HG03095 (cell line): Measurements from ENCODE around the gene MRPL53.
"Not testable (repeated sequence)": the region's sequence is repeated elsewhere in the genome, so short reads cannot be mapped to it uniquely, and the experiment has no call there.

Experiments used
- ATAC-seq: cut with Tn5 transposase; IDR thresholded peaks from one replicate; pipeline ENCODE4 v1.9.1; 2021; ENCODE audit warnings: moderate library complexity; ENCODE audit not compliant: unreplicated experiment

The MRPL53 gene

DNA sequence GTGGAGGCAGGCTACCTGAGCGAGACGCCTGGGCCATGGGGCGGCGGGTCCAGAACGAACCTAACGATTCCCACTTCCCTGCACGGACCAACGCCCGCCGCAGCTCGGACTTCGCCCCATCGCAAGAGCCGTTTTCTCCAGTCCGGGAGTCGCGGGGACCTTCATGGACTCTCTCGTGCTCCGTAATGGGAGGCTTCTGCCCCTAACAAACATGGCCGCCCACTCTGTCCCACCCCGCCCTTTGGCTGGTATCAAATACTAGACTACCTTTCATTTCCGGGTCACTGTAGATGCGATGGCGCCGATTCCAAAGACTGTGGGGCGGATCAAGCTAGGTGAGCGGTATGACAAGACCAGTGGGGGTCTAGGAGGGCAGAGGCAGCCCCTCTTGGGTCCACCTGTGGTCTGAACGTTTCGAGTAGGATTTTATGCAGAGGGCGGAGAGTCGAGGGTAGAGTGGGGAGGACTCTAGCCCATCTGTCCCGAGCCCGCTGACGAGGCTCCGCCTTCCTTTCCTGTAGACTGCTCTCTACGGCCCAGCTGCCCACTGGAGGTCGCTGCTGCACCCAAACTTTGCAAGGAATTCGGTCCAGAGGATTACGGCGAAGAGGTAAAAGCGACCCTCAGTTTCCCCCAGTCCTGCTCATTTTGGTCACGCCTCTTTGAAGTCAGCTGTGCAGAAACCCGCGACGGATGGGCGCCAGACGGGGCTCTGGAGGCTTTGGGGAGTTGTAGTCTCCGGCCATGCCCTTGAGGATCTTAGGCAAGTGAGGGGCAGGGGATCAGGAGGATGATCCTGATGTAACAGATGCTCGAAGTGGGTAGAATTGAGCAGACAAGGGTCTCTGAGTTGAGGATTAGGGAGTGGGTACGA lies 10.6 kb upstream of the MRPL53 start, which contains the start of the genes CCDC142 and TTC31:
CCDC142 (minus strand) TSS at position 198 of the 874 bp plus-strand sequence; CDS start at position 37, 161 bp downstream.
TTC31 (plus strand) TSS at position 281 of the 874 bp plus-strand sequence; CDS start at position 296, 15 bp downstream.
- peak; percentile 88 for ATAC-seq

GRCh38 chr2:74481961-74482800 lies 9.7 kb upstream of the MRPL53 start:
- peak; percentile 28 for ATAC-seq

- ATAC-seq, result no peak
Measured at GRCh38 chr2:74481431-74481830, 9.0 kb upstream of the MRPL53 start.

DNA sequence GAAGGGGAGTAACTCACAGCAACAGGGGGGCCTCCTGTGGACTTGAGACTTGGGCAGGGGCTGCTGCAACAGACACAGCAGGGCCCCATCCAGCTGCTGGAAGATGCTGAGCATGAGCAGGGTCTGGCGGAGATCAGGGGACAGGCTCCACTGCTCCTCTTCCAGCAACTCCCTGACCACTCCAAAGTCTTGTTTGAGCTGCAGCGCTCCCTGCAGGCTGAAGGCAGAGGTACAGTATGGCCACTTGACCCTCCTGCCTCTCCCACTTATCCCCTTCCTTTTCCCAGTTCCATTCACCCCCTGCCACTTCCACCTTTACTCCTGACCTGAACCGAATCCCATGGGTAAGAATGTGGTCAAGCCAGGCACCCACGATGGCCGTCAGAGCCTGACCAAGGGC lies 2.4 kb upstream of the MRPL53 start:
- no peak for ATAC-seq

- no peak for ATAC-seq
Measured at GRCh38 chr2:74474481-74474880, 2.0 kb upstream of the MRPL53 start.

- no peak for ATAC-seq
Measured at GRCh38 chr2:74472945-74473258, 422 bp upstream of the MRPL53 start.

DNA sequence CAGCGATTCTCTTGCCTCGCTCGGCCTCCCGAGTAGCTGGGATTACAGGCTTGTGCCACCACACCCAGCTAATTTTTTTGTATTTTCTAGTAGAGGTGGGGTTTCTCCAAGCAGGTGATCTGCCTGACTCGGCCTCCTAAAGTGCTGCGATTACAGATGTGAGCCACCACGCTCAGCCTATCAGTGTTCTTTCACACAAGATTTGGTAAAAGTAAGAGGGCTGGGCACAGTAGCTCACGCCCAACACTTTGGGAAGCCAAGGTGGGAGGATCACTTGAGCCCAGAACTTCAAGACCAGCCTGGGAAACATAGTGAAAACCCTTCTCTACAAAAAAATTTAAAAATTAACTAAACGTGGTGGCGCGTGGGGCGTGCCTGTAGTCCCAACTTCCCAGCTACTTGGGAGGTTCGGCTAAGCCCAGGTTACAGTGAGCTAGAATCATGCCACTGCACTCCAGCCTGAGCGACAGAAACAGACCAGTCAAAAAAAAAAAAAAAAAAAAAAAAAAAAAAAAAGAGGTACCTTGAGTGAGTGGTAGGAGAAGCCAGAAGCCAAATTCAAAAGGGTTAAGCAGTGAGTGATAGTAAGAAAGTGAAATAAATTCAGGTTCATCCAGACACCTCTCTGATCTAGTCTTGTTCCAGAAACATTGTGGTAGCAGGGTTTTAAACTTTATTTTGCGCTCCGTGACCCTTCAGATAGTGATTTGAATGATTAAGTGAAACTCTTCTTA lies 981 bp downstream of the MRPL53 start:
- no peak for ATAC-seq

DNA sequence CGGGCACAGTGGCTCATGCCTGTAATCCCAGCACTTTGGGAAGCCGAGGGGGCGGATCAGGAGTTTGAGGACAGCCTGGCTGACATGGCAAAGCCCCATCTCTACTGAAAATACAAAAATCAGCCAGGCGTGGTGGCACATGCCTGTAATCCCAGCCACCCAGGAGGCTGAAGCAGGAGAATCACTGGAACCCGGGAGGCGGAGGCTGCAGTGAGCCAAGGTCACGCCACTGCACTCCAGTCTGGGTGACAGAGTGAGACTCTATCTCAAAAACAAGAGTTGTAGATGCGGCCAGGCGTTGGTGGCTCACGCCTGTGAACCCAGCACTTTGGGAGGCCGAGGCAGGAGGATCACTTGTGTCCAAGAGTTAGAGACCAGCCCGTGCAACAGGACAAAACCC lies 1.7 kb downstream of the MRPL53 start:
- not testable (repeated sequence) for ATAC-seq

- ATAC-seq, result no peak
Measured at GRCh38 chr2:74464406-74464805, 8.1 kb downstream of the MRPL53 start.

GRCh38 chr2:74462786-74463105 lies 9.7 kb downstream of the MRPL53 start:
- ATAC-seq, result no peak

GRCh38 chr2:74462054-74462785 lies 10.3 kb downstream of the MRPL53 start:
- no peak for ATAC-seq

DNA sequence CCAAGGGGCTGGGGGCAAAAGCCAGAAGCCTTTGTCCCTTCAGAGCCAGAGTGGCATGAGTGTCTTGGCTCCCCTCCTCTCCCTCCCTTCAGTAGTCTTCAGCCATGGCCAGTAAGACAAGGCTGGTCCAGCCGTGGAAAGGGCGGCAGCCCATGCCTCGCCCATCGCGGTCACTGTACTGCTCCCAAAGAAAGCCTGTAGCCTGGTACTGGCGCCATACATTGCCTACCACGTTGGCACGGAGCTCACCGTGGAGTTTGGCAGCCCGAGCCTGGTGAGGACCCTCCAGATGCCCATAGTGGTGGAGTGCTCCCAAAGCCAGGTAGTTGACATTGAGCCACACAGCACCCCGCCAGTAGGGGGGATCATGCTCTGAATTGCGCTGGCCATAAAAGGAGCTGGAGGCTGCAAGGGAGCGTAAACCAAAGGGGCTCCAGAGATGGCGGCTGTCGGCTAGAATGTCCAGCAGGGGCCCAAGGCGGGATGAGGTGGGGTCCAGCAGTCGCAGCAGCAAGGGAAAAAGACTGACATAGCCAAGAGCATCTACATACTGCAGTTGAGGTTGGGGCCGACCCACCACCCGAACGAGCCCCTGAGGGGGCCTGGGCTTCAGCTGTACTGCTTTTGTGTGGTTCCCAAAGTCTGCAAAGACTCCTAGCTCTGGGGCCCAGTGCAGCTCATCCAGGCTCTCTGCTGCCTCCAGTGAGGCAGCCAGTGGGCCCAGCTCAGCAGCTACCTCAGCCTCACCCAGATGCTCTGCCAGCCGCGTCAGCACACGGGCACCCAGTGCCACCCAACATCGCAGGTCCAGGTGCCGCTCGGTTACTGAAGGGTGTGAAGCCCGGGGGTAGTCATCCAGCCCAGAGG lies 11.1 kb downstream of the MRPL53 start:
- ATAC-seq, result no peak

GRCh38 chr2:74460187-74460586 lies 12.3 kb downstream of the MRPL53 start:
- not testable (repeated sequence) for ATAC-seq

DNA sequence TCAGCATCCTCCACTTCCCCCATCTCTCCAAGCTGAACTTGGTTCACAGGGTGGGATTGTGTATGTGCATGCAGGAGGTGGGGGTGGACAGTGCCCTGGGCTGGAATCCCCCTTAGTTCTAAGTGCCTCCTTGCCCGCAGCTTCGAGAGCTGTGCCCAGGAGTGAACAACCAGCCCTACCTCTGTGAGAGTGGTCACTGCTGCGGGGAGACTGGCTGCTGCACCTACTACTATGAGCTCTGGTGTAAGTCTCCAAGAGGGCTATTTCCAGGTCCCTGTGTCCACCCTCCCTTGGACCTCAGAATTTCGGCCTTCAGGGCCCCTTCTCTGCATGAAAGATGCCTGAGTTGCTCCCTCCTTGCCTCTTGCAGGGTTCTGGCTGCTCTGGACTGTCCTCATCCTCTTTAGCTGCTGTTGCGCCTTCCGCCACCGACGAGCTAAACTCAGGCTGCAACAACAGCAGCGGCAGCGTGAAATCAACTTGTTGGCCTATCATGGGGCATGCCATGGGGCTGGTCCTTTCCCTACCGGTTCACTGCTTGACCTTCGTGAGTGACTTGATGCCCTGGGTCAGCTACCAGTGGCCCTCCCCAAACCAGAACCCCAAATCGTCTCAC lies 12.9 kb downstream of the MRPL53 start:
- not testable (repeated sequence) for ATAC-seq

DNA sequence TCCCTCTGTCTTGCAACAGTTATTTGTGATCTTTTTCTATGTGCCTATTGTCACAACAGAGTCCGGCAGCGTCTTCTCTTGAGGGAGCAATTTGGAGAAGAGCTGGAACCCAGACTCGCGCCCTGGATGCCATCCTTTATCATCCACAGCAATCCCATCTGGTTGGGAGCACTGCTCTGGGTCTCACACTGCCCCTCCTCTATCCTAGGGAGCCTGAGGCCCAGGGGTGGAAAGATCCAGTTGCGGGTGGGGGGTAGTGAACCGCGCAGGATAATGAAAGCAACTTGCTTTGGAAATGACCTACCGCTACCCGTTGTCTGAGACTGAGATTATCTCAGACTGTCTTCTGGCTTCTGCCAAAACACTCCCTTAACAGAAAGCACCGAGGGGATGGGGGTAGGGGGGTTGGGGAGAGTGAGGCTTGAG lies 13.5 kb downstream of the MRPL53 start:
- no peak for ATAC-seq

DNA sequence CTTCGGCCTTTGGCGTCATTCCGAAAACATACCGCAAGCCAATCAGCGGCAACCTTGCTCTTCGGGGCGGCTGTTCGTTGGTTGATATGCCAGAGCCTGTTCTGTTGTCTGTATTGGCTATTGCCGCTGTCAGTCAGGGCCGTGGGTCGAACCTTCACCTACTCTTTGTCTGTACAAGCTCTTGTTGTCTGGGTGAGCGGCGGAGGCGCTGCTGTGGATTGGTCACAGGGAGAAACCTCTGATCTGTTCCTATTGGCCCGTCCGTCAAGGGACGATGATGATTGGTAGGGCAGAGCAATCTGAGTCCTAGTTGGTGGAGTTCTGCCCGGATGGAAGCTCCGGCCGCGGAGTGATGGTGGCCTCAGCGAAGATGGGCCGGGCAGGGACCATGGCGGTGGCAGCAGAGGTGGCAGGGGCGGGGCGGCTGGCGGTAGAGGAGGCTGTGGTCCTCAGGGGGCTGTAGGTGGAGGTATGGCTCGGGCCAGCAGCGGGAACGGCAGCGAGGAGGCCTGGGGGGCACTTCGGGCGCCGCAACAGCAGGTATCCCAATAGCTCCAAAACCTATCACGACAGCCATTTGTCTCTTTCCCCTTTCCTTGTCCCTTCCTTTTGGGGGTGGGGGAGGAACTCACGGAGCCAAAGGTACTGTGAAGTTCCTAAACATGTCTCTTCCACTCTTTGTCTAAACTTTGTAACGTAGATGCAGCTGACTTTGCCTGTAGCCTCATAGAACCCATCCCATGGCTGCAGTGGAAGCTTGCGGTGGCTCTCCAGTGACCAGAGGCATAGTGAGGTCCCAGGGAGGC lies 14.1 kb downstream of the MRPL53 start, which contains the start of gene WBP1:
WBP1 (plus strand) TSS at position 307 of the 806 bp plus-strand sequence; CDS start at position 472, 165 bp downstream.
- peak; percentile 76 for ATAC-seq

DNA sequence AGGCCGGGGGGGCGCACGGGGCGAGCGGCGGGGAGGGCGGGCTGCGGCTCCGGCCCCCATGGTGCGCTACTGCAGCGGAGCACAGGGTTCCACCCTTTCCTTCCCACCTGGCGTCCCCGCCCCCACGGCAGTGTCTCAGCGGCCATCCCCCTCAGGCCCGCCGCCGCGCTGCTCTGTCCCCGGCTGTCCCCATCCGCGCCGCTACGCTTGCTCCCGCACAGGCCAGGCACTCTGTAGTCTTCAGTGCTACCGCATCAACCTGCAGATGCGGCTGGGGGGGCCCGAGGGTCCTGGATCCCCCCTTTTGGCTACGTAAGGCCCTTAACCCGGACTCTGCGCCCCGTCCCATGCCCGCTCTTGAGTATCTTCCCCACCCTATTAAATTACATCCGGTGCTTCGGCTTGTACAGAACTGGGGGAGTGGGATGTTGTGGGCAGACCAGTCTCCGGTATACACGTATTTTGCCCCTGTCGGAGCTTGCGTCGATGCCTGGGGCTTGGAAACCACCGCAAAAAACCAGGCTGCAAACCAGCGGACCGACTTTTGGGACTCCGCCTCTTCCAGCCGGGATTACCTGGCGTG lies 14.8 kb downstream of the MRPL53 start:
- ATAC-seq, result peak; percentile 30

DNA sequence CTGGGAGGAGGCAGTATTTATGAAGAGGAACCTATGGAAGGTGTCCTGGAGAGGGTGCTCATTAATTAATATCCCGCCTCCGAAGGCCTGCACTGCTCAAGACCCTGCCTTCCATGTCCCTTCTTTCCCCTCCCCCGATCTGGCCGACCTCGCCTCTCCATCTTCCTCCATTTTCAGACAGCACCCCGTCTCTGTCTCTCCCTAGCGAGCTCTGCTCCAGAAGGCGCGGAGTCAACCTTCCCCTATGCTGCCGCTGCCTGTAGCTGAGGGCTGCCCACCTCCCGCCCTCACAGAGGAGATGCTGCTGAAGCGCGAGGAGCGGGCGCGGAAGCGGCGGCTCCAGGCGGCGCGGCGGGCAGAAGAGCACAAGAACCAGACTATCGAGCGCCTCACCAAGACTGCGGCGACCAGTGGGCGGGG lies 15.3 kb downstream of the MRPL53 start:
- ATAC-seq, result no peak
